Endothelial cell of umbilical vein (primary cell): Measurements from ENCODE around the gene BCL2. TPM values are rescaled to one million over a fixed set of nuclear protein-coding genes. Genes with fewer than 3 reads are reported as not detected.

Experiments
- BruUV-seq: library from RNA; stranded (reverse); fragments of 400-500 nt; replicated peaks from 2 replicates; lab custom pipeline; 2021; lab: Mats Ljungman, UMichigan
- CTCF ChIA-PET: fragments of 300-600, 350-600 bp; sonication (Branson Sonifier 250); formaldehyde crosslinking; loops from one replicate; lab custom pipeline; 2021; ENCODE audit warnings: antibody characterized with exemption, inconsistent platforms; lab: Charles Lee
- POLR2A ChIA-PET: fragments of 300-600, 350-600 bp; sonication (Branson Sonifier 250); formaldehyde crosslinking; loops from one replicate; lab custom pipeline; 2021; ENCODE audit warnings: antibody characterized with exemption, inconsistent platforms; lab: Charles Lee
- DNase-seq: peaks from one replicate; pipeline ENCODE4 v3.0.0-alpha.2; 2011; ENCODE audit warnings: low read depth, low spot score
- FAIRE-seq: peaks from 2 replicates; lab custom pipeline; 2011; peaks lifted over from hg19 to GRCh38; lab: Jason Lieb, UNC
- H2AFZ ChIP-seq: 2 replicates; pipeline ENCODE4 v1.6.0; 2012; ENCODE audit warnings: low read depth, low read length, control low read depth, inconsistent platforms
- H3K27ac ChIP-seq: 2 replicates; pipeline ENCODE4 v1.5.1; 2011; ENCODE audit warnings: low read depth, mild to moderate bottlenecking, control low read depth, low read length, moderate library complexity; ENCODE audit not compliant: insufficient read depth
- H3K27me3 ChIP-seq, 2 experiments: 2 replicates each; pipeline versions ENCODE4 v1.6.0 to v1.6.1; 2011; ENCODE audit warnings: low read length in 2 of 2, mixed read lengths in 1 of 2; ENCODE audit not compliant: control insufficient read depth in 2 of 2, insufficient read depth in 2 of 2
- H3K36me3 ChIP-seq, 2 experiments: 2 replicates in 1 of 2; 3 replicates in 1 of 2; pipeline ENCODE4 v1.5.1; 2011; ENCODE audit warnings: low read length in 2 of 2, mild to moderate bottlenecking in 1 of 2, moderate library complexity in 1 of 2; ENCODE audit not compliant: control insufficient read depth in 2 of 2, insufficient read depth in 2 of 2; ENCODE audit errors: extremely low read depth in 1 of 2
- H3K4me1 ChIP-seq: 3 replicates; pipeline ENCODE4 v1.5.1; 2011; ENCODE audit warnings: mild to moderate bottlenecking, low read length; ENCODE audit not compliant: control insufficient read depth, insufficient read depth; ENCODE audit errors: extremely low read depth
- H3K4me2 ChIP-seq: 2 replicates; pipeline ENCODE4 v1.6.1; 2011; ENCODE audit warnings: low read length, control low read depth, mixed read lengths; ENCODE audit not compliant: insufficient read depth
- H3K4me3 ChIP-seq, 3 experiments: fragments of 200-600 bp in 1 of 3; sonication (generic), shearing (Covaris generic) in 1 of 3; replicated peaks in 1 of 3; 2 replicates each; pipeline ENCODE4 v1.5.1; 2011 to 2016; ENCODE audit warnings: control low read depth in 3 of 3, low read length in 3 of 3, mild to moderate bottlenecking in 2 of 3, inconsistent platforms in 1 of 3, low read depth in 1 of 3, moderate library complexity in 1 of 3; ENCODE audit not compliant: insufficient read depth in 1 of 3
- H3K79me2 ChIP-seq: 2 replicates; pipeline ENCODE4 v1.6.0; 2012; ENCODE audit warnings: low read length, inconsistent platforms; ENCODE audit not compliant: control insufficient read depth, insufficient read depth
- H3K9ac ChIP-seq: replicated peaks from 2 replicates; pipeline ENCODE3; 2011; ENCODE audit warnings: low read length, control low read depth; ENCODE audit not compliant: insufficient read depth; ENCODE audit errors: extremely low read depth
- H3K9me1 ChIP-seq: replicated peaks from 3 replicates; pipeline ENCODE4 v1.6.0; 2011; ENCODE audit warnings: mild to moderate bottlenecking, low read length; ENCODE audit not compliant: control insufficient read depth, insufficient read depth; ENCODE audit errors: extremely low read depth
- H3K9me3 ChIP-seq: replicated peaks from 2 replicates; pipeline ENCODE4 v1.5.1; 2012; ENCODE audit warnings: low read length, inconsistent platforms; ENCODE audit not compliant: control insufficient read depth, insufficient read depth
- H4K20me1 ChIP-seq: replicated peaks from 2 replicates; pipeline ENCODE3; 2011; ENCODE audit warnings: mild to moderate bottlenecking, low read length; ENCODE audit not compliant: control insufficient read depth, insufficient read depth; ENCODE audit errors: extremely low read depth
- CTCF ChIP-seq, 2 donors: IDR thresholded peaks; 1 replicate in 1 of 2; 2 replicates in 1 of 2; pipeline ENCODE4 v1.5.1; 2011; ENCODE audit warnings: low read length in 2 of 2, mild to moderate bottlenecking in 2 of 2, moderate library complexity in 2 of 2, control low read depth in 1 of 2, inconsistent platforms in 1 of 2, low read depth in 1 of 2; ENCODE audit not compliant: insufficient read depth in 1 of 2; ENCODE audit errors: extremely low read depth in 1 of 2
- EZH2 ChIP-seq: IDR thresholded peaks from 2 replicates; pipeline ENCODE4 v1.6.1; 2012; ENCODE audit warnings: borderline replicate concordance, low read depth, mild to moderate bottlenecking, moderate library complexity, low read length, inconsistent platforms; ENCODE audit not compliant: severe bottlenecking
- FOS ChIP-seq: IDR thresholded peaks from 2 replicates; pipeline ENCODE4 v1.6.1; 2011; ENCODE audit warnings: mild to moderate bottlenecking, low read length, moderate library complexity, borderline replicate concordance; ENCODE audit not compliant: insufficient read depth
- GATA2 ChIP-seq: IDR thresholded peaks from 2 replicates; pipeline ENCODE4 v1.7.0; 2011; ENCODE audit warnings: low read depth, mild to moderate bottlenecking, moderate library complexity, mixed read lengths, low read length; ENCODE audit not compliant: insufficient read length, insufficient read depth
- JUN ChIP-seq: IDR thresholded peaks from 2 replicates; pipeline ENCODE4 v1.6.1; 2011; ENCODE audit warnings: borderline replicate concordance, low read depth; ENCODE audit not compliant: insufficient read length, insufficient read depth
- MAX ChIP-seq: IDR thresholded peaks from 2 replicates; pipeline ENCODE4 v1.6.1; 2011; ENCODE audit not compliant: insufficient read depth, insufficient read length
- MYC ChIP-seq: IDR thresholded peaks from one replicate; pipeline ENCODE4 v1.6.1; 2011; ENCODE audit warnings: mild to moderate bottlenecking, low read depth, low read length
- POLR2A ChIP-seq: IDR thresholded peaks from 2 replicates; pipeline ENCODE4 v1.6.1; 2012; ENCODE audit warnings: low read depth, mild to moderate bottlenecking, control low read depth, low read length
- POLR2AphosphoS5 ChIP-seq: IDR thresholded peaks from 2 replicates; pipeline ENCODE4 v1.6.1; 2012; ENCODE audit warnings: low read depth, mild to moderate bottlenecking, control low read depth, low read length, moderate library complexity; ENCODE audit not compliant: insufficient read depth
- dilution Hi-C: fragments of 300-500 bp; cut with MboI; formaldehyde crosslinking; loops from one replicate; pipeline ENCODE4 v1.15.0; 2019; ENCODE audit warnings: low sequenced_read_pairs; ENCODE audit not compliant: extremely low pct_ligation_motif_present
- intact Hi-C: fragments of 100-400 bp; cut with micrococcal nuclease; formaldehyde crosslinking; loops from one replicate; pipeline ENCODE4 v1.10.0; 2022
- polyA plus RNA-seq, 4 experiments: library from polyadenylated mRNA; depleted of rRNA in 3 of 4; stranded (reverse) in 3 of 4; unstranded in 1 of 4; fragments of >200 nt; gene quantifications; 2 replicates each; pipeline versions ENCODE4 v1.2.1 to v1.2.3, GENCODE V29; 2011 to 2012; ENCODE audit warnings: missing spikeins in 1 of 4
- total RNA-seq: library from RNA; stranded (reverse); gene quantifications from 2 replicates; pipeline ENCODE4 v1.2.3, GENCODE V29; 2021

The BCL2 gene
- total and polyA plus RNA-seq, 2 donors (not counting 3 experiments of a cell fraction or from before 2014, with no cell fraction given) = 0.35 to 5.0 TPM

- no peaks in the 10 kb centered on the region for H3K9me3 ChIP-seq
- no peaks in the 10 kb centered on the region for H3K9me1 ChIP-seq
- no peak overlapping the region for H3K27ac ChIP-seq
- no TSS peak for BruUV-seq
- ChIA-PET POLR2A (no interaction called here), CTCF (no interaction called here)
- H3K4me1 ChIP-seq = no peaks in the 10 kb centered on the region
- intact Hi-C loops (no loop called here), dilution Hi-C loops (no loop called here)
- FAIRE-seq (no peak), DNase-seq (no peak)
- peaks cover 2 to 6% of the 10 kb centered on the region in 2 experiments for H3K27me3 ChIP-seq
- no peak overlapping the region for H3K4me2 ChIP-seq
- no peaks in the 10 kb centered on the region for H3K36me3 ChIP-seq
- H4K20me1 ChIP-seq = no peaks in the 10 kb centered on the region
- no peak overlapping the region for H3K9ac ChIP-seq
- H2AFZ ChIP-seq = no peak overlapping the region
- TF ChIP-seq JUN (no peak), FOS (no peak), MAX (no peak), POLR2AphosphoS5 (no peak), MYC (no peak), GATA2 (no peak), POLR2A (no peak), CTCF (IDR thresholded peaks at IDR 0.05; ENCODE audit: extremely low read depth in 1 of 2, insufficient read depth in 1 of 2, low read depth in 1 of 2, low read length in 2 of 2) (no peak), EZH2 (no peak)
- no peaks in the 10 kb centered on the region for H3K79me2 ChIP-seq
- no peak overlapping the region for H3K4me3 ChIP-seq
Measured at GRCh38 chr18:63084219-63084618, 235.3 kb downstream of the BCL2 start.
